MM.1S (cell line): Measurements from ENCODE around the gene GATA5.

Experiments used
- CTCF ChIP-seq: fragments of 300-600 bp; sonication (generic); IDR thresholded peaks from 2 replicates; pipeline ENCODE4 v1.5.1; 2016; ENCODE audit warnings: antibody characterized with exemption, low read length, mixed read lengths
- EZH2 ChIP-seq: fragments of 300-600 bp; sonication (generic); optimal IDR thresholded peaks from 2 replicates; pipeline ENCODE3; 2017; ENCODE audit warnings: low read depth, mild to moderate bottlenecking, antibody characterized with exemption, low read length, mixed read lengths
- EZH2phosphoT487 ChIP-seq: fragments of 300-600 bp; sonication (generic); IDR thresholded peaks from 2 replicates; pipeline ENCODE4 v1.6.1; 2018; ENCODE audit warnings: antibody characterized with exemption, low read length

- TF ChIP-seq CTCF (no peak), EZH2 (peak; percentile 67), EZH2phosphoT487 (no peak)
These were observed 14.1 kb upstream of the GATA5 start for GRCh38 chr20:62489932-62490263.
